ENCODE measurements around the gene IDH3G. TPM values are rescaled to one million over a fixed set of nuclear protein-coding genes. Genes with fewer than 3 reads are reported as not detected.
"Not testable (repeated sequence)": the region's sequence is repeated elsewhere in the genome, so short reads cannot be mapped to it uniquely, and the experiment has no call there.

IDH3G gene
- total and polyA plus RNA-seq, 4 experiments from 2014 or later: 39.9 to 106 (median 57.6) TPM

DNA sequence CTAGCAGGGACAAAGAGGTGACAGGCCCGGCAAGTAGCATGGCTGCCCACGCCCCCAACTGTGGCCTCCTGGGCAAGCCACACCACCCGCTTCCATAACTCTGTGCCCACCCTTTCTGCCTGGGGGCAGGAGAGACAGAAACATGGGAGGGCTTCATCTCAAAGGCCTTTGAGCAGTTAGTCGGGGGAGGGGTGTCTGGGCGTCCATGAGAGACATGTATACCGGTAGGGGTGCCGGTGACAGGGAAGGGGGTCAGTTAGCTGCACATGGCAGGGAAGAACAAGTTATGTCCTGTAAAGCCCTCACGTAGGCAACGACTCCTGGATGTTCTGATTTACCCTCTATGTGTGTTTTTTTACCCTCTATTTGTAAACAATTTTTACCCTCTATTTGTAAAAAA, 26.9 kb upstream of the IDH3G start:
- no peak for DNase-seq
- intact Hi-C loops (cut with micrococcal nuclease): loop anchor here (10.0 kb wide), 1 partner anchor 64 kb away; the partner anchor contains the start of gene L1CAM
- H3K27ac Mint-ChIP-seq: peak overlapping the region in 6 of 7 donors; percentile 48 to 90 (median 74)
- H3K4me1 ChIP-seq (ENCODE audit: insufficient read depth, low read length): peaks cover 62% of the 10 kb centered on the region
- H3K4me3 ChIP-seq (ENCODE audit: low read length in 2 of 2): no peak overlapping the region
- ChIA-PET CTCF (ENCODE audit: partially characterized antibody) (no interaction called here), POLR2A (ENCODE audit: partially characterized antibody) (no interaction called here)
- H3K9me3 Mint-ChIP-seq: peaks cover 0 to 2% (median 0%) of the 10 kb centered on the region in 8 donors
- H3K36me3 ChIP-seq (ENCODE audit: insufficient read depth, low read length): no peaks in the 10 kb centered on the region
- no peaks in the 10 kb centered on the region for H3K36me3 Mint-ChIP-seq
- peaks cover 31 to 69% (median 51%) of the 10 kb centered on the region in 4 donors for H3K4me1 Mint-ChIP-seq
- no peak overlapping the region for H3K27ac ChIP-seq (ENCODE audit: low read depth, low read length)
- no peaks in the 10 kb centered on the region for H3K27me3 Mint-ChIP-seq
- no peaks in the 10 kb centered on the region for H3K9me3 ChIP-seq (ENCODE audit: control insufficient read depth in 1 of 2, low read length in 2 of 2)
- peak overlapping the region in 7 of 8 donors; percentile 20 to 89 (median 52) for H3K4me3 Mint-ChIP-seq
- no peaks in the 10 kb centered on the region for H3K27me3 ChIP-seq (ENCODE audit: insufficient read depth, low read length)

DNA sequence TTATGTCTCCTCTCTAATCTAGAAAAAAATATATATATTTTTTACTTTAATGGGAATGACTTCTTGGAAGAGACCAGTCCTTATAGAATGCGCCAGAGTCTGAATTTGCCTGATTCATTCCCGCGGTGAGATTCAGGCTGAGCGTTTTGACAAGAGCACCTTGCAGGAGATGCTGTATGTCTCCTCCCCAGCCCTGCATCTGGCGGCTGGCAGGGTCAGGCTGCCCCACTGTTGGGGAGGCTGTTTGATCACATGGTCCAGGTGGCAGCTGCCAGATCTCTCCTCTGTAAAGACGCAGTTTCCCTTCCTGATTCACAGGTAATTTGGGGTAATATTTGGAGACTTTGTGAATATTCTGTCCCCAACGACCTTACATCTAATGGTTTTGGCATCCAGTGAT, 26.4 kb upstream of the IDH3G start:
- H3K36me3 Mint-ChIP-seq: no peaks in the 10 kb centered on the region
- peaks cover 0 to 2% (median 0%) of the 10 kb centered on the region in 8 donors for H3K9me3 Mint-ChIP-seq
- H3K27me3 Mint-ChIP-seq: no peaks in the 10 kb centered on the region
- Histone ChIP-seq H3K9me3 (ENCODE audit: control insufficient read depth in 1 of 2, low read length in 2 of 2) (no peaks in the 10 kb centered on the region), H3K4me3 (ENCODE audit: low read length in 2 of 2) (no peak overlapping the region), H3K36me3 (ENCODE audit: insufficient read depth, low read length) (no peaks in the 10 kb centered on the region), H3K27ac (ENCODE audit: low read depth, low read length) (no peak overlapping the region), H3K27me3 (ENCODE audit: insufficient read depth, low read length) (no peaks in the 10 kb centered on the region), H3K4me1 (ENCODE audit: insufficient read depth, low read length) (peaks cover 62% of the 10 kb centered on the region)
- intact Hi-C loops (cut with micrococcal nuclease): loop anchor here (10.0 kb wide), 1 partner anchor 64 kb away; the partner anchor contains the start of gene L1CAM
- peaks cover 31 to 67% (median 50%) of the 10 kb centered on the region in 4 donors for H3K4me1 Mint-ChIP-seq
- no peak for DNase-seq
- ChIA-PET POLR2A (ENCODE audit: partially characterized antibody) (interaction anchor here (1.6 kb wide), 1 partner anchor 86 kb away, joined by 3 read pairs; no protein-coding TSS in a partner anchor), CTCF (ENCODE audit: partially characterized antibody) (interaction anchor here (1.3 kb wide), 1 partner anchor 105 kb away, joined by 3 read pairs; the partner anchor contains the start of gene ARHGAP4)
- peak overlapping the region in 3 of 7 donors; percentile 46 to 48 (median 47) for H3K27ac Mint-ChIP-seq
- peak overlapping the region in 7 of 8 donors; percentile 4 to 89 (median 47) for H3K4me3 Mint-ChIP-seq

DNA sequence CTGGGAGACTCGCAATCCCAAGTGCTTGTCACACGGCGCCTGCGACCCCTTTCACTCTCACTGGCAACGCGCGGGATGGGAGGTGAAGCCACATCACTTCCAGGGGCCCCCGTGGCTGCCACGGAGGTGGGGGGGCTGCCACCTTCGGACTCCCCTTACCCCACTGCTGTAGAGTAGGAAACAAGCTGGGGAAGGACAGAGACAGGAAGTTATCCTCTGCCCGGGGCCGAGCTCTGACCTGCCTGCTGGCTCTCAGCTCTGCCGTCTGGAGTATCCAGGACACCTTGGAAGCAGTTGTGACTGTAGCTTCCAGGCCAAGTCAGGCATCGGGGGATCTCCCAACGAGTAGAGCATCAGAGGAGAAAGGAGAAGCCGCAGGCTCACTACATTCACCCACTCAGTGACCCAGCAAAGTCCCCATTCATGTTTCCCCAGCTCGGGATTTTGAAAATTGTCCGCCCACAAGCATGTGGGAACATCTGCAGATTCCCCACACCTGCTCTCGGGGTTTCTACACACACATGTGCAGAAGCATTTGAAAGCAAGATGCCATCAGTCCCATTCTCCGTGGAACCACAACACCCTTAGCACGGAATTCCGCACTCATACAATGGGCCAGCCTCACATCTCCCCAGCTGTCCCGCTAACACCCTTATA, 25.3 kb upstream of the IDH3G start:
- H3K4me3 ChIP-seq (ENCODE audit: low read length in 2 of 2): no peak overlapping the region
- intact Hi-C loops (cut with micrococcal nuclease): loop anchor here (5.0 to 10.0 kb wide), 2 partner anchors 65 to 83 kb away; partner anchors contain the start of genes AVPR2 and L1CAM

DNA sequence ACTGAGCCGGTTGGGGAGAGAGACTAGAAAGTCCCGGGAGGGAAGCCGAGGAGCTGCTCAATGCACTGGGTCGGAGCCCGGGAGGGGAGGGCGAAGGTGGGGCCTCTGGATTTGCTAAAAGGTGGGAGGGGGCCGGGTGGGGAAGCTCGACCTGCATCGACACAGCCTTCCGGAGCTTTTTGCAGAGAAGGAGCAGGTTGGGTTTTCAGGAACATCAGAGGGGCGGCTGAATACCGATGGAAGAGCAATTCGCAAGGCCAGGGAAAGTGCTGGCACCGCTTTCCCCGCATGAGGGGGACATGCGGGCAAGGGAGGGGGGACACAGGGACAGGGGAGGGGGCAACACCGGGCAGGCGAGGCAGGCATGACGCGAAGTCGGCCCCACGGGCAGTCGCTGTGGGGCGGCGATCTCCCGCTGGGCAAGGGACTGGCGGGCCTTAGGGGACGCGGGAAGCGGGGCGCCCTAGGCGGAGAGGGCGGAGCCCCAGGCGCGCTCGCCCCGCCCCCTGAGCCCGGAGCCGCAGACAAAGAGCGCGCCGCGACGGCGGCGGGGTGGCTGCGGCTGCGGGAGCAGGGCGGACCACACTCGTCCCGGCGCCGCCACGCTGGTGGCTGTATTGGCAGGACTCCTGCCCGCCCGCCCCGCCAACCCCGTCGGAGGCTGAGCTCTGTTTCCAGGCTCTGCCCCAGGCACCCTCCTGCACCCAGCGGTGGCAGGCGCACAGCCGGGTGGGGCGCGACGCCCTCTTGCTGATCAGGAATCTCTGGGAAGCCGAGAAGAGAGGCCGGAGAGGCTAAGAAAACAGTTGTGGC, 24.6 kb upstream of the IDH3G start:
- DNase-seq: peak; percentile 45 to 53 (median 49)
- no peaks in the 10 kb centered on the region for H3K9me3 ChIP-seq (ENCODE audit: control insufficient read depth in 1 of 2, low read length in 2 of 2)
- Mint-ChIP-seq H3K27me3 (no peaks in the 10 kb centered on the region), H3K9me3 (peaks cover 0 to 2% (median 0%) of the 10 kb centered on the region in 8 donors), H3K4me1 (peaks cover 33 to 62% (median 47%) of the 10 kb centered on the region in 4 donors), H3K4me3 (peak overlapping the region; percentile 43 to 74 (median 56)), H3K27ac (no peak overlapping the region), H3K36me3 (no peaks in the 10 kb centered on the region)
- intact Hi-C loops (cut with micrococcal nuclease): loop anchor here (5.0 kb wide), 1 partner anchor 84 kb away; the partner anchor contains the start of gene AVPR2
- no peak overlapping the region for H3K27ac ChIP-seq (ENCODE audit: low read depth, low read length)
- no peaks in the 10 kb centered on the region for H3K36me3 ChIP-seq (ENCODE audit: insufficient read depth, low read length)
- no peak overlapping the region for H3K4me3 ChIP-seq (ENCODE audit: low read length in 2 of 2)
- peaks cover 59% of the 10 kb centered on the region for H3K4me1 ChIP-seq (ENCODE audit: insufficient read depth, low read length)
- CTCF ChIA-PET (ENCODE audit: partially characterized antibody): interaction anchor here (1.2 to 1.3 kb wide), 3 partner anchors 107 to 132 kb away, joined by 3 read pairs; partner anchors contain the start of gene ARHGAP4
- POLR2A ChIA-PET (ENCODE audit: partially characterized antibody): interaction anchor here (0.5 to 2.9 kb wide), 4 partner anchors 24 to 131 kb away, joined by 3 to 10 read pairs (median 4); partner anchors contain the start of genes ARHGAP4, IDH3G and SSR4
- no peaks in the 10 kb centered on the region for H3K27me3 ChIP-seq (ENCODE audit: insufficient read depth, low read length)

More for the DNA sequence above, 25.3 kb upstream of the IDH3G start:
- Mint-ChIP-seq H3K9me3 (peaks cover 0 to 2% (median 0%) of the 10 kb centered on the region in 8 donors), H3K4me1 (peaks cover 37 to 67% (median 52%) of the 10 kb centered on the region in 4 donors), H3K4me3 (peak overlapping the region; percentile 41 to 67 (median 54)), H3K27ac (peak overlapping the region in 2 of 7 donors; percentile 48 to 68), H3K27me3 (no peaks in the 10 kb centered on the region), H3K36me3 (no peaks in the 10 kb centered on the region)
- H3K27me3 ChIP-seq (ENCODE audit: insufficient read depth, low read length): no peaks in the 10 kb centered on the region
- CTCF ChIA-PET (ENCODE audit: partially characterized antibody): interaction anchor here (1.2 to 1.3 kb wide), 3 partner anchors 106 to 131 kb away, joined by 3 read pairs; partner anchors contain the start of gene ARHGAP4
- no peak for DNase-seq
- no peaks in the 10 kb centered on the region for H3K9me3 ChIP-seq (ENCODE audit: control insufficient read depth in 1 of 2, low read length in 2 of 2)
- peaks cover 62% of the 10 kb centered on the region for H3K4me1 ChIP-seq (ENCODE audit: insufficient read depth, low read length)
- no peaks in the 10 kb centered on the region for H3K36me3 ChIP-seq (ENCODE audit: insufficient read depth, low read length)
- POLR2A ChIA-PET (ENCODE audit: partially characterized antibody): interaction anchor here (0.5 to 2.9 kb wide), 4 partner anchors 25 to 130 kb away, joined by 3 to 10 read pairs (median 4); partner anchors contain the start of genes ARHGAP4, IDH3G and SSR4
- no peak overlapping the region for H3K27ac ChIP-seq (ENCODE audit: low read depth, low read length)

DNA sequence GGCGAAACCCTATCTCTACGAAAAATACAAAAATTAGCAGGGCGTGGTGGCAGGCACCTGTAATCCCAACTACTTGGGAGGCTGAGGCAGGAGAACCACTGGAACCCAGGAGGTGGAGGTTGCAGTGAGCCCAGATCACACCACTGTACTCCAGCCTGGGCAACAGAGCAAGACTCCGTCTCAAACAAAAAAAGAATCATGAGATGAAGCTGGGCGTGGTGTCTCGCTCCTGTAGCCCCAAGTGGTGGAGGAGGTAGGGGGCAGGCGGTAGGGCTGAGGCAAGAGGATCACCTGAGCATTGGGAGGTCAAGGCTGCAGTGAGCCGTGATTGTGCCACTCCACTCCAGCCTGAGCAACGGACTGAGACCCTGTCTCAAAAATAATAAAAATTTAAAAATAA, 23.9 kb upstream of the IDH3G start:
- intact Hi-C loops (cut with micrococcal nuclease): loop anchor here (5.0 kb wide), 1 partner anchor 84 kb away; the partner anchor contains the start of gene AVPR2
- H3K27me3 Mint-ChIP-seq; H3K9me3 ChIP-seq (ENCODE audit: control insufficient read depth in 1 of 2, low read length in 2 of 2); H3K36me3 Mint-ChIP-seq; H3K4me3 ChIP-seq (ENCODE audit: low read length in 2 of 2); H3K9me3 Mint-ChIP-seq; DNase-seq; H3K36me3 ChIP-seq (ENCODE audit: insufficient read depth, low read length); H3K27ac ChIP-seq (ENCODE audit: low read depth, low read length); H3K27me3 ChIP-seq (ENCODE audit: insufficient read depth, low read length); H3K27ac Mint-ChIP-seq: not testable (repeated sequence)
- peaks cover 31 to 61% (median 47%) of the 10 kb centered on the region in 4 donors for H3K4me1 Mint-ChIP-seq
- ChIA-PET CTCF (ENCODE audit: partially characterized antibody) (interaction anchor here (1.3 kb wide), 1 partner anchor 129 kb away, joined by 3 read pairs; no protein-coding TSS in a partner anchor), POLR2A (ENCODE audit: partially characterized antibody) (interaction anchor here (2.9 kb wide), 1 partner anchor 107 kb away, joined by 10 read pairs; the partner anchor contains the start of gene ARHGAP4)
- H3K4me1 ChIP-seq (ENCODE audit: insufficient read depth, low read length): peaks cover 56% of the 10 kb centered on the region
- H3K4me3 Mint-ChIP-seq: peak overlapping the region in 4 of 8 donors; percentile 7 to 59 (median 44)

DNA sequence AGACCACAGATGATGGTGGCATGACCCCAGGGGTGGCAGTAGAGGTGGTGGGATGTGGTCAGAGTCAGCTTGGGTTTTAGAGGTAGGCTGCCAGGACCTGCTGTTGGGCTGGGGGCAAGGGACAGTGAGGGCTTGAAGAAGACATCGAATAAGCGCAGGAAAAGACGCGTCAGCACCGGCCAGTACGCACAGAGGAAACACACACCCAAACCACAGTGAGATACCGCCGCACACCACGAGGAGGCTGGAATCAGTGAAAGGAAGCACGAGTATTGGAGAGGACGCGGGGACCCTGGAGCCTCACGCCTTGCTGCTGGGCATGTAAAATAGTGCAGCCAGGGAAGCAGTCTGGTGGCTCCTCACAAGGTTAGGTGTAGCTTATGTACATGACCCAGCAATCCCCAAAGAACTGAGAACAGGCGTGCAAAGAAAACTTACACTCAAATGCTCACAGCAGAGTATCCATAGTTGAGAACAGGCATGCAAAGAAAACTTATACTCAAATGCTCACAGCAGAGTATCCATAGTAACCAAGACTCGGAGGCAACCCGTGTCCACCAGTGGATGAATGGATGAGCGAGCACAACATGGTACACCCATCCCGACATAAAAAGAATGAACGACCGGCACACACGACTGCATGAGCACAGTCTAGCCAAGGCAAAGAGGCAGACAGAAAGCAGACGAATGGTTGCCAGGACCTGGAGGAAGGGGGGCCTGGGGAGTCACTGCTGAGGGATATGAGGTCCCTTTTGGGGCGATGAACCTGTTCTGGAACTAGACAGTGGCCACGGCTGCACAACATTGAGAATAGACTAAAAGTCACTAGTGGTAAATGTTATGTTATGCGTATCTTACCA, 22.9 kb upstream of the IDH3G start:
- Histone ChIP-seq H3K27me3 (ENCODE audit: insufficient read depth, low read length) (no peaks in the 10 kb centered on the region), H3K36me3 (ENCODE audit: insufficient read depth, low read length) (no peaks in the 10 kb centered on the region), H3K9me3 (ENCODE audit: control insufficient read depth in 1 of 2, low read length in 2 of 2) (no peaks in the 10 kb centered on the region), H3K4me3 (ENCODE audit: low read length in 2 of 2) (no peak overlapping the region), H3K27ac (ENCODE audit: low read depth, low read length) (no peak overlapping the region), H3K4me1 (ENCODE audit: insufficient read depth, low read length) (peaks cover 48% of the 10 kb centered on the region)
- Mint-ChIP-seq H3K4me3 (peak overlapping the region; percentile 72 to 88 (median 76)), H3K27ac (peak overlapping the region; percentile 48 to 91 (median 77)), H3K4me1 (peaks cover 24 to 57% (median 40%) of the 10 kb centered on the region in 4 donors), H3K36me3 (no peaks in the 10 kb centered on the region), H3K9me3 (peaks cover 0 to 2% (median 0%) of the 10 kb centered on the region in 8 donors), H3K27me3 (no peaks in the 10 kb centered on the region)
- CTCF ChIA-PET (ENCODE audit: partially characterized antibody): interaction anchor here (1.0 kb wide), 1 partner anchor 39 kb away, joined by 3 read pairs; no protein-coding TSS in a partner anchor
- peak; percentile 44 to 71 (median 49) for DNase-seq
- POLR2A ChIA-PET (ENCODE audit: partially characterized antibody): interaction anchor here (1.3 to 2.9 kb wide), 2 partner anchors 108 to 110 kb away, joined by 4 to 10 read pairs; partner anchors contain the start of gene ARHGAP4
- intact Hi-C loops (cut with micrococcal nuclease): loop anchor here (2.0 to 5.0 kb wide), 2 partner anchors 22 to 85 kb away; partner anchors contain the start of genes AVPR2, IDH3G and SSR4

Data from CD4-positive, alpha-beta memory T cell (primary cell).